Immature natural killer cell (primary cell): ENCODE data around the gene TAAR5. TPM values are rescaled to one million over a fixed set of nuclear protein-coding genes. Genes with fewer than 3 reads are reported as not detected.
"Not testable (repeated sequence)": the region's sequence is repeated elsewhere in the genome, so short reads cannot be mapped to it uniquely, and the experiment has no call there.

Experiments
- DNase-seq, 3 donors: peaks; one replicate each; pipeline ENCODE4 v3.0.0; 2022; ENCODE audit warnings: mixed read lengths in 1 of 3
- H3K27ac Mint-ChIP-seq, 6 donors: one replicate each; pipeline ENCODE4 v1.8.0; 2020; ENCODE audit warnings: mixed read lengths in 6 of 6, mild to moderate bottlenecking in 5 of 6, inconsistent platforms in 4 of 6, moderate library complexity in 3 of 6
- H3K27me3 Mint-ChIP-seq, 3 donors: one replicate each; pipeline ENCODE4 v1.8.0; 2020 to 2021; ENCODE audit warnings: low read depth in 3 of 3, mild to moderate bottlenecking in 3 of 3, mixed read lengths in 3 of 3, moderate library complexity in 3 of 3, inconsistent platforms in 1 of 3
- H3K36me3 Mint-ChIP-seq, 3 donors: one replicate each; pipeline ENCODE4 v1.8.0; 2020; ENCODE audit warnings: mixed read lengths in 3 of 3, inconsistent platforms in 2 of 3, mild to moderate bottlenecking in 2 of 3
- H3K4me1 Mint-ChIP-seq, 2 donors: one replicate each; pipeline ENCODE4 v1.8.0; 2020; ENCODE audit warnings: inconsistent platforms in 2 of 2, mild to moderate bottlenecking in 2 of 2, mixed read lengths in 2 of 2, moderate library complexity in 1 of 2
- H3K4me3 Mint-ChIP-seq, 5 donors: one replicate each; pipeline ENCODE4 v1.8.0; 2020; ENCODE audit warnings: mild to moderate bottlenecking in 5 of 5, mixed read lengths in 5 of 5, inconsistent platforms in 3 of 5, moderate library complexity in 3 of 5
- H3K9me3 Mint-ChIP-seq, 6 donors: one replicate each; pipeline ENCODE4 v1.8.0; 2020; ENCODE audit warnings: mild to moderate bottlenecking in 6 of 6, mixed read lengths in 6 of 6, inconsistent platforms in 4 of 6, moderate library complexity in 3 of 6
- polyA plus RNA-seq, 3 donors: library from polyadenylated mRNA; unstranded; fragments of 300-500 nt; fragmentation: Illumina TruSeq; gene quantifications; one replicate each; pipeline ENCODE4 v1.2.3, GENCODE V29; 2021

TAAR5 gene
- polyA plus RNA-seq, result not detected

- Mint-ChIP-seq H3K27me3 (peaks cover 1 to 10% (median 1%) of the 10 kb centered on the region in 3 donors), H3K9me3 (peaks cover 0 to 7% (median 0%) of the 10 kb centered on the region in 6 donors), H3K4me1 (peaks cover 0 to 3% of the 10 kb centered on the region in 2 donors), H3K27ac (no peak within 1 kb of the TSS), H3K36me3 (no peaks in the 10 kb centered on the region), H3K4me3 (no peak within 1 kb of the TSS)
- DNase-seq, result no peak
These were observed at the start of gene TAAR5 for GRCh38 chr6:132589454-132589853. Gene TAAR5, minus strand, starts transcription at chr6:132589741. Its CDS starts 55 bp downstream, at chr6:132589686.

- not testable (repeated sequence) for DNase-seq, H3K4me1 Mint-ChIP-seq, H3K4me3 Mint-ChIP-seq, H3K36me3 Mint-ChIP-seq, H3K27ac Mint-ChIP-seq
- H3K9me3 Mint-ChIP-seq, result peaks cover 0 to 13% (median 6%) of the 10 kb centered on the region in 6 donors
- H3K27me3 Mint-ChIP-seq, result peaks cover 3 to 11% (median 7%) of the 10 kb centered on the region in 3 donors
These were observed 47.6 kb upstream of the TAAR5 start for GRCh38 chr6:132637135-132637534.

- H3K27me3 Mint-ChIP-seq, H3K4me1 Mint-ChIP-seq, H3K27ac Mint-ChIP-seq, H3K4me3 Mint-ChIP-seq, H3K36me3 Mint-ChIP-seq, DNase-seq: not testable (repeated sequence)
- peaks cover 0 to 13% (median 6%) of the 10 kb centered on the region in 6 donors for H3K9me3 Mint-ChIP-seq
These were observed 46.4 kb upstream of the TAAR5 start for GRCh38 chr6:132635906-132636305.

GRCh38 chr6:132635288-132635687 is 45.7 kb upstream of the TAAR5 start:
- not testable (repeated sequence) for H3K27me3 Mint-ChIP-seq, H3K4me3 Mint-ChIP-seq, H3K4me1 Mint-ChIP-seq, H3K27ac Mint-ChIP-seq, DNase-seq, H3K36me3 Mint-ChIP-seq
- peaks cover 0 to 13% (median 6%) of the 10 kb centered on the region in 6 donors for H3K9me3 Mint-ChIP-seq

GRCh38 chr6:132634796-132635195 is 45.3 kb upstream of the TAAR5 start:
- H3K36me3 Mint-ChIP-seq, result peaks cover 0 to 6% (median 4%) of the 10 kb centered on the region in 3 donors
- DNase-seq, result no peak
- H3K4me1 Mint-ChIP-seq, result no peaks in the 10 kb centered on the region
- H3K4me3 Mint-ChIP-seq, result no peak overlapping the region
- H3K27me3 Mint-ChIP-seq, result peaks cover 3 to 8% (median 5%) of the 10 kb centered on the region in 3 donors
- peaks cover 0 to 13% (median 6%) of the 10 kb centered on the region in 6 donors for H3K9me3 Mint-ChIP-seq
- no peak overlapping the region for H3K27ac Mint-ChIP-seq

GRCh38 chr6:132633362-132633761 is 43.8 kb upstream of the TAAR5 start:
- Mint-ChIP-seq H3K36me3 (peaks cover 0 to 6% (median 4%) of the 10 kb centered on the region in 3 donors), H3K4me1 (no peaks in the 10 kb centered on the region), H3K27me3 (peaks cover 5 to 8% (median 5%) of the 10 kb centered on the region in 3 donors), H3K4me3 (no peak overlapping the region), H3K27ac (no peak overlapping the region), H3K9me3 (peaks cover 0 to 13% (median 4%) of the 10 kb centered on the region in 6 donors)
- no peak for DNase-seq

GRCh38 chr6:132624175-132624574 is 34.6 kb upstream of the TAAR5 start, which contains the start of gene TAAR2:
Gene TAAR2, minus strand, starts transcription at chr6:132624275. Its CDS starts 0 bp downstream, at chr6:132624275.
- Mint-ChIP-seq H3K4me1 (no peaks in the 10 kb centered on the region), H3K9me3 (no peaks in the 10 kb centered on the region), H3K27ac (peak within 1 kb of the TSS in 1 of 6 donors; percentile 12), H3K36me3 (no peaks in the 10 kb centered on the region), H3K27me3 (peaks cover 6 to 10% (median 7%) of the 10 kb centered on the region in 3 donors), H3K4me3 (no peak within 1 kb of the TSS)
- DNase-seq, result no peak

GRCh38 chr6:132623106-132623845 is 33.7 kb upstream of the TAAR5 start:
- H3K27me3 Mint-ChIP-seq, result peaks cover 5 to 7% (median 6%) of the 10 kb centered on the region in 3 donors
- no peak overlapping the region for H3K4me3 Mint-ChIP-seq
- no peaks in the 10 kb centered on the region for H3K36me3 Mint-ChIP-seq
- no peak for DNase-seq
- no peaks in the 10 kb centered on the region for H3K9me3 Mint-ChIP-seq
- H3K4me1 Mint-ChIP-seq, result no peaks in the 10 kb centered on the region
- no peak overlapping the region for H3K27ac Mint-ChIP-seq

GRCh38 chr6:132616677-132617076 is 27.1 kb upstream of the TAAR5 start:
- no peak for DNase-seq
- peaks cover 0 to 9% (median 4%) of the 10 kb centered on the region in 3 donors for H3K27me3 Mint-ChIP-seq
- peaks cover 32 to 34% of the 10 kb centered on the region in 2 donors for H3K4me1 Mint-ChIP-seq
- H3K9me3 Mint-ChIP-seq, result no peaks in the 10 kb centered on the region
- H3K4me3 Mint-ChIP-seq, result peak overlapping the region in 1 of 5 donors; percentile 16
- no peak overlapping the region for H3K27ac Mint-ChIP-seq
- H3K36me3 Mint-ChIP-seq, result no peaks in the 10 kb centered on the region

- peaks cover 0 to 4% (median 0%) of the 10 kb centered on the region in 3 donors for H3K36me3 Mint-ChIP-seq
- H3K4me3 Mint-ChIP-seq, result peak overlapping the region; percentile 82 to 91 (median 91)
- H3K27me3 Mint-ChIP-seq, result peaks cover 3 to 7% (median 4%) of the 10 kb centered on the region in 3 donors
- peaks cover 41 to 52% of the 10 kb centered on the region in 2 donors for H3K4me1 Mint-ChIP-seq
- DNase-seq, result peak; percentile 43 to 48 (median 43)
- no peaks in the 10 kb centered on the region for H3K9me3 Mint-ChIP-seq
- H3K27ac Mint-ChIP-seq, result peak overlapping the region; percentile 62 to 92 (median 88)
These were observed 25.0 kb upstream of the TAAR5 start for GRCh38 chr6:132614554-132614953.

- Mint-ChIP-seq H3K4me1 (peaks cover 41 to 52% of the 10 kb centered on the region in 2 donors), H3K9me3 (no peaks in the 10 kb centered on the region), H3K27ac (peak overlapping the region; percentile 79 to 94 (median 89)), H3K36me3 (peaks cover 0 to 10% (median 0%) of the 10 kb centered on the region in 3 donors), H3K27me3 (peaks cover 3 to 7% (median 4%) of the 10 kb centered on the region in 3 donors), H3K4me3 (peak overlapping the region; percentile 63 to 83 (median 65))
- DNase-seq, result peak; percentile 63 to 67 (median 65)
These were observed 23.0 kb upstream of the TAAR5 start for GRCh38 chr6:132612449-132613108.

- no peak for DNase-seq
- Mint-ChIP-seq H3K36me3 (peaks cover 0 to 10% (median 0%) of the 10 kb centered on the region in 3 donors), H3K27ac (peak overlapping the region; percentile 79 to 94 (median 89)), H3K4me3 (peak overlapping the region in 4 of 5 donors; percentile 63 to 83 (median 72)), H3K4me1 (peaks cover 41 to 52% of the 10 kb centered on the region in 2 donors), H3K27me3 (peaks cover 3 to 10% (median 7%) of the 10 kb centered on the region in 3 donors), H3K9me3 (no peaks in the 10 kb centered on the region)
These were observed 22.1 kb upstream of the TAAR5 start for GRCh38 chr6:132611616-132612015.

- Mint-ChIP-seq H3K27ac (no peak overlapping the region), H3K27me3 (peaks cover 2 to 14% (median 6%) of the 10 kb centered on the region in 3 donors), H3K9me3 (peaks cover 0 to 4% (median 0%) of the 10 kb centered on the region in 6 donors), H3K4me3 (no peak overlapping the region), H3K4me1 (peaks cover 19 to 27% of the 10 kb centered on the region in 2 donors), H3K36me3 (peaks cover 0 to 13% (median 0%) of the 10 kb centered on the region in 3 donors)
- DNase-seq, result no peak
These were observed 18.1 kb upstream of the TAAR5 start for GRCh38 chr6:132607544-132608233.
